Activated CD4-positive, alpha-beta T cell treated with anti-CD3 and anti-CD28 coated beads for 1 hour (primary cell): ENCODE data around the gene C1orf94.

Source experiments
- DNase-seq: peaks from one replicate; pipeline ENCODE4 v3.0.0-alpha.2; 2020

C1orf94 gene

GRCh38 chr1:34176830-34177603 lies at the start of gene C1orf94:
TSS of gene C1orf94 (plus strand) at chr1:34176907. CDS start at chr1:34177790, 883 bp downstream.
- DNase-seq: no peak

DNA sequence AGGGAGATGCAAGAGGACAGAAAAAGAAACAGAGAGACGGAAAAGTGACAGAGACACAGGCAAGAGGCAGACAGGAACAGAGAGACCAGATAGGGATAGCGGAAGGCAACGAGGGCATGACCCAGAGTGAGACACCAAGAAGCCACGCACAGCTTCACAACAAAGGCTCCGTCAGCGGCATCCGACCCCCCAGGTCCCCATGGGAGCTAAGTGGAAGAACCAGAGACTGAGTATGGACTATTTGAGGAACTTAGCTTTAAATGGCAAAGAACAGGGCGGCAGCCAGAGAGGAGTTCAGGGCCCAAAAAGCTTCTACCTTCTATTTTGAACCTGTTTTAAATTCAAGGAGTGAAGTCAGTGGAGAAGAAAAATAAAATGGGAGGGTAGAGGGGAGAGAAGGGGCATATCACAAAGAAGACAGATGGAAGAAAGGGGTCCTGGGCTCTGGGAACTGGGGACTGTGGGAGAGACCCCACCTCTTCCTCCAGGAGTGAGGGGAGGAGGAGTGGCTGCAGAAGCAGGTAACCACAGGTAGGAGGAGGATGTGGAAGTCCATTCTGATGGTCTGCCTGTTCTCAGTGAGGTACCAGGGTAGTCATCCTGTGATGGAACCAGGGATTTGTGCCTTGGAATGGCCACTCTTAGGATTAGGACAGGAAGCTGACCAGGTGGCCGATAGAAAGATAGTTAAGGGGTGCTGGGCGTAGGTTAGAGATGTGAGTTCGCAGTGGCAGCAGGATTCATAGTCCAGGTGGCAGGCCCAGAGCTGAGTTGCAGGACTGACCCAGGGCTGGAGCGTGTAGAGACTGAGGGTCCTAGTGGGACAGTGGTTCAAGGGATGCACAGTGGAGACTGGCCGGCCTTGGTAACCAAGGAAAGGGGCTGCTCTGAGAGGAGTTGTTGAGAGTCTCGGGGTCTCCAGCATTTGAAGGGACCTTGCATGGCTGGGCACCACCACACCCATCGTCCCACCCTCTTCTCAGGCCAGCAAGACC lies 49.4 kb upstream of the C1orf94 start:
- DNase-seq: no peak

DNA sequence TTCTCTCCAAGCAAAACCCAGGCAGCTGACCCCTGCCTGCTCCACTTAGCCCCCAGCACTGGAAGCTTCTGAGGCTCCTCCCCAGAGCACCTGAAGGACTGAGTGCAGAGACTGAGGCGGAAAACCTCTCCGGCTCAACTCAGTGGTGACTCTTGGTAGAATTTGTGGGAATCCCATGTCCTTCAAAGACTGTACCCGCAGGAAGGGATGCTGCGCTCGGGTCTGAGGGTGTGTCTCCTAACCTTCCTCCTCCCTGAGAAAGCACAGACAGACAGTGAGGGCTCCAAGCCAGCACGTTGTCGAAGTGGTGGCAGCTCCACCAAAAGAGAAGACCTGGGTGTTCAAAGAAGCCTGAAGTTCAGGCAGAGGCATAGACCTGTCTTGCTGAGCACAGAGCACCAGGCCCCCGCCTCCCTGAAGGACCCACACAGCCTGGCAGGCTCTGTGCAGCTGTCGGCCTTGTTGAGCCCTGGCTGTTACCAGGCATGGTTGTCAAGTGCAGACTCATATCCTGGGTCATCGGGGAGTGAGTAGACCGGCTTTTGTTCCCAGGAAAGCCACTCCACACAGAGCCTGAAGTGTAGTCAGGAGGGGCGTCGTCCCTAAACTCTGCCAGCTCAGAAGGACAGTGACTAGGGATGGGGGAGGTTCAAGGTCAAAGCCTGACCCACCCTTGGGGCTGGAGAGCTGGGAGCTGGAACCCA lies 48.4 kb upstream of the C1orf94 start:
- DNase-seq: no peak

DNA sequence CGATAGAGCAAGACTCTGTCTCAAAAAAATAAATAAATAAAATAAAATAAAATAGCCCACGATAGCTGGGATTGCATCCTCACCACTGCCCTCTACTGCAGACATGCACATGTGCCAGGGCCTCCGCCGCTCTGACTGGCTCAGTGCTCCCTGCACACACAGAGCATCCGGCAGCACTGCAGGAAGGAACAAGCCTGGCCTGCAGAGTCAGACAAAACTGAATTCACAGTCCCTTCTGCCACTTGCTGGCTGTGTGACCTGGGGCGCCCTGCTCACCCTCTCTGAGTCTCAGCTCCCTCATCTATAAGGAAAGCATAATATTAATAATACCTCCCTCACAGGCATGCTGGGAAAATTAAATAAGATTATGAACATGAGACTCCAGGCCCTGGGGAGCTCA lies 47.1 kb upstream of the C1orf94 start:
- no peak for DNase-seq

GRCh38 chr1:34130306-34130705 lies 46.4 kb upstream of the C1orf94 start:
- no peak for DNase-seq

GRCh38 chr1:34131396-34132160 lies 45.1 kb upstream of the C1orf94 start:
- DNase-seq: no peak

DNA sequence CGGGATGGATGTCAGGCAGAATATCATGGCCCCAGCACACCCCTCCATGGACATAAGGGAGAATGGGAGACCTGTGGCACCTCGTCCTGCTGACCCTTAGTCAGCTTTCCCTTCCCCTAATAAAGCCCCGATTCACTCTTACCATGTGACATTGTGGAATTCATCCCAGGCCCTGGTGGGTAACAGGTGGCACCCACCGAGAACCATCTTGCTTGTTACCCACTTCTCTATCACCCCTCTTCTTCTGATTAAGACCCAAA lies 44.6 kb upstream of the C1orf94 start:
- no peak for DNase-seq

- no peak for DNase-seq
Observed at GRCh38 chr1:34137411-34137810, 39.3 kb upstream of the C1orf94 start.

DNA sequence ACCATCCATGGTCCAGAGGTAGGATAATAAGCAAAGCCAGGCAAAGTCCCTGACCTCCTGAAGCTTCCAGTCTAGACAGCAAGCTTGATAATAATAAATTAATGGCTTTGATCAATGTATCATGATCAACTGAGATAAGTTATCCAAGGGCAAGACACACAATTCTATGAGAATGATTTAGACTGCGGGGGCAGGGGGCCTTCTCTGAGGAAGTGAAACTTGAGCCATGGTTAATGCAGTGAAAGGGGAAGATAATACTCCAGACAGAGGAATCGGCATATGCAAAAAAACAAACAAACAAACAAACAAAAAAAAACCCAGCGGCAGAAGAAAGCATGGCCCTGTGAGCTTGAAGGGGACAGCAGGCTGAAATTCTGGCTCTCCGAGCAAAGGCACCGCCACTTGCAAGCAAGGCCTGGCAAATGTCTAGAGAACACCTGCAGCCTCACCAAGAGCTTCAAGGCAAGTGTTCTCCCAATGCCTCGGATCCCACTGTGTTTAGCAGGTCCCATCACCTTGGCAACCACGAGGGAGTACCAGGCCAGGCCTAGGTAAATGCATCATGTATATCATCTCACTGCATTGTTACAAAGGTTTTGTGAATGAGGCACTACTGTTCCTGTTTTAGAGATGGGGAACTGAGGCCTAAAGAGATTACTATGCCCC lies 36.6 kb upstream of the C1orf94 start:
- DNase-seq: no peak

GRCh38 chr1:34143975-34144374 lies 32.7 kb upstream of the C1orf94 start:
- DNase-seq: no peak

GRCh38 chr1:34144766-34145165 lies 31.9 kb upstream of the C1orf94 start:
- no peak for DNase-seq

- DNase-seq: no peak
Observed at GRCh38 chr1:34147301-34147700, 29.4 kb upstream of the C1orf94 start.

DNA sequence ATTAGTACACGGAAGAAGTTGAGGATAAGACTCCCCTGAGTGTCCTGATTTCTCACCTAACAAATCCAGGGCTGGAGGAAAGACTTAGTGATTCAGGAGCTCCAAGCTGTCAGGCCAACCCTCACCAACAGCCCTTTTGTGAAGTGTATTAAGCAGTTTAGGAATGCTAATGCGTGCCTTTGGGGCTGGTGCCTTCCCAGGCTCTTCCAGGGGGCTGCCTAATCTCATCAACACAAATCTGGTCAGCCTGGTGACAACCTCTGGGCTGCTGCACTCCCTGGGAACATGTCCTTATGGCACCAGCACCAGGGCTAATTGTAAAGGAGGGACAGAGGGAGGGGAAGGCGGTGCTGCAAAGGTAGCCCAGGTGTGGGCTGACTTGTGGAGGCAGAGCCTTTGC lies 27.2 kb upstream of the C1orf94 start:
- DNase-seq: no peak

- DNase-seq: no peak
Observed at GRCh38 chr1:34153246-34153645, 23.5 kb upstream of the C1orf94 start.

DNA sequence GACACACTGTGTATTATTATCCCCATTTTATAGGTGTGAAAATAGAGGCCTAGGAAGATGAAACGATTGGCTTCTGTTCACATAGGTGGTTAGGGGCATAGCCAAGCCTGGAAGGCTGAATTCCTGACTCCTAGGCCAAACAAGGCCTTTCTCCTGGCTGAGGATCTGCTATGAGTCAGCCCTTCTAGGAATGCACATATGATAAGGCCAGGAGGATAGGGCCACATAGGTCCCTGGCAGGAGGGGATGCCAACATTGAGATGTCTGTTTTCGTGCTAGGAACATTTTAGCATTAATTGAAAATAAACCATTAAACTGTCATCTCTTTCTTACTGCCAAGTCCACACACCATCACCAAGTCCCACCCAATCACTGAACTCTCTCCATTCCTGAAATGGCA lies 20.8 kb upstream of the C1orf94 start:
- DNase-seq: no peak

- DNase-seq: no peak
Observed at GRCh38 chr1:34156739-34157138, 20.0 kb upstream of the C1orf94 start.

DNA sequence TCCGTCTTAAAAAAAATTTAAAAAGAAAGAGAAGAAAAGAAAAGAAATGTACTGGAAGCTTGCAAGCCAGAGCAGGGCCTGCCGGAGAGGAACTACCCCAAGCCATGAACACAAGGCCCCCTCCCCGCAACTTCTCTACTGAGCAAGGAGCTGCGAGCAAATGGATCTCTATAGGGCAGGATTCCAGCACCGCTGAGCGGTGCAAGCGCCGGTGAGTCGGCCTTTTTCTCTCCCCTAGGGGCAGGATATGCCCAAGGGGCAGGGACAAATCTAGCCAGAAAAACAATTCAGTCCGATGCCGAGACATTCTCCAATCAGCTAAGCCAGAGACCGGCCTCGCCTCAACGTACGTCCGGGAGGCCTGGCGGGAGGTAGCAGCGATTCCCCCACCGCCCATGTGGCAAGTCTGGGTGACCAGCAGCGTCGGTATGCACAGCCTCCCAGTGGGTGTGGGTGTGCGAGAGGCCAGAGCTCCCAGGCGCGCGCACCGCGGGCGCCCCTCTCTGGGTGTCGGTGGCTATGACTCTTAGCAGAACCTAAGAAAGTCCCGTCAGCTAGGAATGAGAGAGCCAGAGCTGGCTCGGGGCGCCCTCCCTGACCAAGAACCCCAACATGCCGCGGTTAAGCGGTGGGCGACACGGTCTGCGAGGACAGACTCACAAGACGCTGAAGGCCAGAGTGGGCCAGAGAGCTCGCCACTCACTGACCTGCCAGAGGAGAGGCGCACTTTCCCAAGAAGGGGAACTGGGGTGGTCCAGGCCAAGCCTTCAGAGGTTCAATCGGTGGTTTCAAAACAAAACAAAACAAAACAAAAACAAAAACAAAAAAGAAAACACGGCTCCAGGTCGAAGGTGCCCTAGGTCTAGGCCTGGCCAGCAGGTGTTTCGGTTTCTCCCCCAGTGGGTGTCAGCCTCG lies 13.6 kb upstream of the C1orf94 start:
- DNase-seq: no peak

GRCh38 chr1:34163792-34164731 lies 12.6 kb upstream of the C1orf94 start:
- no peak for DNase-seq

- DNase-seq: no peak
Observed at GRCh38 chr1:34164771-34165391, 11.8 kb upstream of the C1orf94 start, which contains the start of gene CSMD2. TSS of gene CSMD2 (minus strand) at chr1:34165230. CDS start at chr1:34165097, 133 bp downstream.
